MM.1S (cell line): ENCODE measurements around the gene LRRC49.

Source experiments
- DNase-seq: peaks from one replicate; pipeline ENCODE4 v3.0.0-alpha.2; 2015
- H2AFZ ChIP-seq: fragments of 300-600 bp; sonication (generic); 2 replicates; pipeline ENCODE4 v1.6.0; 2016; ENCODE audit warnings: antibody characterized with exemption, low read length
- H3F3A ChIP-seq: fragments of 300-600 bp; sonication (generic); 2 replicates; pipeline ENCODE4 v1.6.1; 2016; ENCODE audit warnings: mild to moderate bottlenecking, antibody characterized with exemption, low read length, moderate library complexity, mixed read lengths; ENCODE audit not compliant: insufficient read depth
- H3K27ac ChIP-seq: fragments of 300-600 bp; sonication (generic); 2 replicates; pipeline ENCODE4 v1.5.1; 2016; ENCODE audit warnings: mild to moderate bottlenecking, low read length
- H3K27me3 ChIP-seq: fragments of 300-600 bp; sonication (generic); replicated peaks from 2 replicates; pipeline ENCODE4 v1.6.0; 2016; ENCODE audit warnings: low read length; ENCODE audit not compliant: insufficient read depth
- H3K36me3 ChIP-seq: fragments of 300-600 bp; sonication (generic); replicated peaks from 2 replicates; pipeline ENCODE4 v1.6.1; 2016; ENCODE audit warnings: mild to moderate bottlenecking, low read length, mixed read lengths; ENCODE audit not compliant: insufficient read depth
- H3K4me1 ChIP-seq: fragments of 300-600 bp; sonication (generic); 2 replicates; pipeline ENCODE4 v1.6.1; 2016; ENCODE audit warnings: low read length, mixed read lengths
- H3K4me2 ChIP-seq: fragments of 300-600 bp; sonication (generic); 2 replicates; pipeline ENCODE4 v1.6.0; 2016; ENCODE audit warnings: low read depth, low read length
- H3K4me3 ChIP-seq: fragments of 300-600 bp; sonication (generic); 2 replicates; pipeline ENCODE4 v1.5.1; 2016; ENCODE audit warnings: low read length, mixed read lengths
- H3K79me2 ChIP-seq: fragments of 300-600 bp; sonication (generic); 2 replicates; pipeline ENCODE4 v1.6.1; 2016; ENCODE audit warnings: mixed run types, low read length, mixed read lengths
- H3K9ac ChIP-seq: fragments of 300-600 bp; sonication (generic); 2 replicates; pipeline ENCODE4 v1.6.1; 2016; ENCODE audit warnings: low read length, mixed read lengths
- H3K9me2 ChIP-seq: fragments of 300-600 bp; sonication (generic); replicated peaks from 2 replicates; pipeline ENCODE4 v1.6.1; 2016; ENCODE audit warnings: mild to moderate bottlenecking, low read length, mixed read lengths; ENCODE audit not compliant: insufficient read depth
- H3K9me3 ChIP-seq: fragments of 300-600 bp; sonication (generic); replicated peaks from 2 replicates; pipeline ENCODE4 v1.6.1; 2016; ENCODE audit warnings: mild to moderate bottlenecking, low read length, mixed read lengths; ENCODE audit not compliant: insufficient read depth
- H4K20me1 ChIP-seq: fragments of 300-600 bp; sonication (generic); 2 replicates; pipeline ENCODE4 v1.6.1; 2016; ENCODE audit warnings: mild to moderate bottlenecking, low read length, moderate library complexity, mixed read lengths; ENCODE audit not compliant: insufficient read depth
- CTCF ChIP-seq: fragments of 300-600 bp; sonication (generic); IDR thresholded peaks from 2 replicates; pipeline ENCODE4 v1.5.1; 2016; ENCODE audit warnings: antibody characterized with exemption, low read length, mixed read lengths
- EZH2 ChIP-seq: fragments of 300-600 bp; sonication (generic); optimal IDR thresholded peaks from 2 replicates; pipeline ENCODE3; 2017; ENCODE audit warnings: low read depth, mild to moderate bottlenecking, antibody characterized with exemption, low read length, mixed read lengths
- EZH2phosphoT487 ChIP-seq: fragments of 300-600 bp; sonication (generic); IDR thresholded peaks from 2 replicates; pipeline ENCODE4 v1.6.1; 2018; ENCODE audit warnings: antibody characterized with exemption, low read length

The LRRC49 gene

GRCh38 chr15:71091601-71092000 is 199.0 kb downstream of the LRRC49 start:
- H3K9me3 ChIP-seq = no peaks in the 10 kb centered on the region
- H3K27ac ChIP-seq = no peak overlapping the region
- H3K9ac ChIP-seq = no peak overlapping the region
- H3K9me2 ChIP-seq = no peaks in the 10 kb centered on the region
- H3K4me1 ChIP-seq = no peaks in the 10 kb centered on the region
- no peak for DNase-seq
- H3K27me3 ChIP-seq = no peaks in the 10 kb centered on the region
- H3K79me2 ChIP-seq = no peaks in the 10 kb centered on the region
- H3K36me3 ChIP-seq = no peaks in the 10 kb centered on the region
- TF ChIP-seq EZH2phosphoT487 (no peak), CTCF (no peak)
- H3K4me3 ChIP-seq = no peak overlapping the region
- no peak overlapping the region for H3K4me2 ChIP-seq
- H2AFZ ChIP-seq = no peak overlapping the region
- no peaks in the 10 kb centered on the region for H3F3A ChIP-seq
- H4K20me1 ChIP-seq = no peaks in the 10 kb centered on the region

- H3K79me2 ChIP-seq = no peaks in the 10 kb centered on the region
- H3K27ac ChIP-seq = no peak overlapping the region
- H3K9me3 ChIP-seq = no peaks in the 10 kb centered on the region
- H4K20me1 ChIP-seq = no peaks in the 10 kb centered on the region
- DNase-seq = no peak
- H3K4me2 ChIP-seq = no peak overlapping the region
- no peaks in the 10 kb centered on the region for H3F3A ChIP-seq
- H2AFZ ChIP-seq = no peak overlapping the region
- no peaks in the 10 kb centered on the region for H3K36me3 ChIP-seq
- H3K9me2 ChIP-seq = no peaks in the 10 kb centered on the region
- H3K9ac ChIP-seq = no peak overlapping the region
- no peaks in the 10 kb centered on the region for H3K27me3 ChIP-seq
- H3K4me1 ChIP-seq = no peaks in the 10 kb centered on the region
- TF ChIP-seq EZH2phosphoT487 = no peak
- TF ChIP-seq EZH2 = no peak
- no peak for TF ChIP-seq CTCF
- no peak overlapping the region for H3K4me3 ChIP-seq
Observed at GRCh38 chr15:71092056-71092600, 199.5 kb downstream of the LRRC49 start.

- no peak overlapping the region for H3K27ac ChIP-seq
- no peak for TF ChIP-seq CTCF
- TF ChIP-seq EZH2phosphoT487 = no peak
- TF ChIP-seq EZH2 = no peak
- H3K4me1 ChIP-seq = no peaks in the 10 kb centered on the region
- H3F3A ChIP-seq = no peaks in the 10 kb centered on the region
- no peak overlapping the region for H3K4me2 ChIP-seq
- H2AFZ ChIP-seq = no peak overlapping the region
- no peak overlapping the region for H3K4me3 ChIP-seq
- H4K20me1 ChIP-seq = no peaks in the 10 kb centered on the region
- no peaks in the 10 kb centered on the region for H3K79me2 ChIP-seq
- no peaks in the 10 kb centered on the region for H3K36me3 ChIP-seq
- no peaks in the 10 kb centered on the region for H3K27me3 ChIP-seq
- no peaks in the 10 kb centered on the region for H3K9me2 ChIP-seq
- no peak overlapping the region for H3K9ac ChIP-seq
- no peak for DNase-seq
- no peaks in the 10 kb centered on the region for H3K9me3 ChIP-seq
Observed at GRCh38 chr15:71093054-71094024, 200.7 kb downstream of the LRRC49 start.
